Activated CD8-positive, alpha-beta memory T cell treated with anti-CD3 and anti-CD28 coated beads, Interleukin-2, amount 50 U/mL, for 24 hours (primary cell): ENCODE data around the gene SYNPO2.

Experiments
- DNase-seq: peaks from one replicate; pipeline ENCODE4 v3.0.0-alpha.2; 2020; ENCODE audit errors: extremely low read depth

The SYNPO2 gene

DNA sequence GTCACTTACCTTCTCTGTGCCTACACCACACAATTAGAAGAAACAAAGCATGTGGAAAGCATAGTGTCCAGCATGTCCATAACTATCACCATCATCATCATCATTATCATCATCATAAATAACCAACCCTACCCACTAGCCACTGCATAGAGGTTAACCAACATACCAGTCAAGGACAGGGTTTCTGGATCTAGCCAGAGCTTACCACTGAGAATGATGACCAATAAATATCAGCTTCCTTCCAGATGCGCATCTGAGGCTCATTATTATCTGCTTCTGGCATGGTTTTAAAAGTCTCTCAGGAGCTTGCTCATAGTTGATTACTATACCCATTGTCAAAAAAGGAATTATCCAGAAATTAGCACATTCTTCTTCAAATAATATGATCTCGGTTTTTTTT, 221.5 kb downstream of the SYNPO2 start:
- no peak for DNase-seq
